HepG2 (cell line): ENCODE results near the gene USP43. TPM values are rescaled to one million over a fixed set of nuclear protein-coding genes. Genes with fewer than 3 reads are reported as not detected.
A peak's percentile ranks its signal among the peaks of the same experiment; 100 is the strongest.

Experiments
- CREM ChIP-seq, 2 experiments: sonication (generic) in 1 of 2; formaldehyde crosslinking in 1 of 2; IDR thresholded peaks; 2 replicates each; pipeline versions ENCODE4 v1.4.0 to v1.6.1; 2016 to 2020; ENCODE audit warnings: antibody characterized with exemption in 1 of 2, mild to moderate bottlenecking in 1 of 2, missing genetic modification reagents in 1 of 2
- HCFC1 ChIP-seq: fragments of 150-350 bp; IDR thresholded peaks from 2 replicates; pipeline ENCODE4 v1.6.1; 2014; ENCODE audit warnings: low read depth, low read length
- KDM5A ChIP-seq: fragments of 200-600 bp; sonication (generic); IDR thresholded peaks from 2 replicates; pipeline ENCODE4 v1.7.0; 2018; ENCODE audit warnings: antibody characterized with exemption, mild to moderate bottlenecking, low read length, borderline replicate concordance
- NFE2L1 ChIP-seq: sonication (generic); formaldehyde crosslinking; IDR thresholded peaks from 2 replicates; pipeline ENCODE4 v1.4.0; 2020; ENCODE audit warnings: missing genetic modification reagents, mild to moderate bottlenecking, borderline replicate concordance
- NR2F6 ChIP-seq, 2 experiments: IDR thresholded peaks; 2 replicates each; pipeline ENCODE4 v1.6.1; 2016; ENCODE audit warnings: antibody characterized with exemption in 1 of 2, mild to moderate bottlenecking in 1 of 2
- PHF21A ChIP-seq: sonication (generic); formaldehyde crosslinking; IDR thresholded peaks from 2 replicates; pipeline ENCODE4 v1.5.0; 2020; ENCODE audit warnings: mild to moderate bottlenecking, missing genetic modification reagents
- PLRG1 ChIP-seq: fragments of 450-650 bp; conservative IDR thresholded peaks from 2 replicates; pipeline ENCODE4 v1.6.1; 2016
- RARG ChIP-seq: sonication (generic); formaldehyde crosslinking; IDR thresholded peaks from 2 replicates; pipeline ENCODE4 v1.4.0; 2020; ENCODE audit warnings: low read depth, mild to moderate bottlenecking, missing genetic modification reagents
- SMAD1 ChIP-seq: sonication (generic); formaldehyde crosslinking; IDR thresholded peaks from 2 replicates; pipeline ENCODE4 v1.4.0; 2020; ENCODE audit warnings: missing genetic modification reagents, low read depth, mild to moderate bottlenecking, borderline replicate concordance
- TBX3 ChIP-seq: fragments of 450-650 bp; IDR thresholded peaks from 2 replicates; pipeline ENCODE4 v1.6.1; 2017; ENCODE audit warnings: antibody characterized with exemption, mild to moderate bottlenecking, inconsistent platforms, borderline replicate concordance
- TCF7L2 ChIP-seq: IDR thresholded peaks from 2 replicates; pipeline ENCODE4 v1.6.1; 2011; ENCODE audit warnings: mild to moderate bottlenecking, low read depth, low read length, moderate library complexity
- TFE3 ChIP-seq: IDR thresholded peaks from 2 replicates; pipeline ENCODE4 v1.6.1; 2016
- XRCC5 ChIP-seq: fragments of 200-400 bp; formaldehyde crosslinking; optimal IDR thresholded peaks from 2 replicates; pipeline ENCODE3; 2017; ENCODE audit warnings: mild to moderate bottlenecking, low read length
- ZHX2 ChIP-seq, 2 experiments: sonication (generic) in 1 of 2; formaldehyde crosslinking in 1 of 2; IDR thresholded peaks; 2 replicates each; pipeline versions ENCODE4 v1.6.1 to v1.9.0; 2014 to 2022; ENCODE audit warnings: antibody characterized with exemption in 1 of 2, borderline replicate concordance in 1 of 2, inconsistent platforms in 1 of 2, low read depth in 1 of 2, missing genetic modification reagents in 1 of 2
- ZMYM3 ChIP-seq: sonication (generic); formaldehyde crosslinking; IDR thresholded peaks from 2 replicates; pipeline ENCODE4 v1.5.1; 2020; ENCODE audit warnings: mild to moderate bottlenecking, missing genetic modification reagents
- ZNF275 ChIP-seq: sonication (generic); formaldehyde crosslinking; IDR thresholded peaks from 2 replicates; pipeline ENCODE4 v1.8.0; 2022; ENCODE audit warnings: missing genetic modification reagents, mild to moderate bottlenecking, inconsistent platforms, borderline replicate concordance
- ZNF569 ChIP-seq: sonication (generic); formaldehyde crosslinking; IDR thresholded peaks from 2 replicates; pipeline ENCODE4 v1.5.0; 2020; ENCODE audit warnings: mild to moderate bottlenecking, missing genetic modification reagents, moderate library complexity, borderline replicate concordance
- ZNF577 ChIP-seq: sonication (generic); formaldehyde crosslinking; IDR thresholded peaks from 2 replicates; pipeline ENCODE4 v1.4.0; 2020; ENCODE audit warnings: mild to moderate bottlenecking, low read depth, missing genetic modification reagents, borderline replicate concordance
- ZNF746 ChIP-seq: sonication (generic); formaldehyde crosslinking; IDR thresholded peaks from 2 replicates; pipeline ENCODE4 v1.8.0; 2022; ENCODE audit warnings: mild to moderate bottlenecking, missing genetic modification reagents
- ZNF83 ChIP-seq: sonication (generic); formaldehyde crosslinking; IDR thresholded peaks from 2 replicates; pipeline ENCODE4 v1.4.0; 2020; ENCODE audit warnings: missing genetic modification reagents, mild to moderate bottlenecking, borderline replicate concordance
- polyA plus RNA-seq, 8 experiments: library from polyadenylated mRNA; depleted of rRNA in 3 of 8; stranded (reverse) in 7 of 8; unstranded in 1 of 8; fragments of >200 nt; fragmentation: Illumina TruSeq in 4 of 8; extraction: Trizol in 4 of 8; gene quantifications; 2 replicates each; pipeline versions ENCODE4 v1.2.1 to v1.2.3, GENCODE V29; 2011 to 2016; ENCODE audit warnings: low read depth in 4 of 8, missing spikeins in 1 of 8, mixed read lengths in 1 of 8; ENCODE audit not compliant: insufficient read depth in 1 of 8
- total RNA-seq, 5 experiments: library from RNA; depleted of rRNA; stranded (reverse); fragments of >200 nt; fragmentation: Illumina TruSeq; extraction: Trizol; gene quantifications; 2 replicates each; pipeline ENCODE4 v1.2.3, GENCODE V29; 2016; ENCODE audit warnings: low read depth in 1 of 5

The USP43 gene
- total and polyA plus RNA-seq, 2 of the 13 experiments (the other 11 are each of a cell fraction or from before 2014, with no cell fraction given), result 1.6 to 2.2 TPM

GRCh38 chr17:9644910-9645751, at the start of gene USP43 (continued):
- TF ChIP-seq ZHX2 (IDR thresholded peaks at IDR 0.05; ENCODE audit: low read depth) (no peak), ZHX2 (CRISPR knock-in tag; IDR thresholded peaks at IDR 0.05; ENCODE audit: borderline replicate concordance) (no peak), CREM (IDR thresholded peaks at IDR 0.05) (no peak), CREM (CRISPR knock-in tag; IDR thresholded peaks at IDR 0.05) (no peak), HCFC1 (no peak), ZNF83 (no peak), TBX3 (no peak), TCF7L2 (no peak), SMAD1 (CRISPR knock-in tag) (no peak), ZNF275 (CRISPR knock-in tag) (no peak), XRCC5 (peak; percentile 2), NFE2L1 (CRISPR knock-in tag) (no peak), TFE3 (CRISPR knock-in tag) (no peak), ZNF569 (no peak), ZNF577 (CRISPR knock-in tag) (no peak), RARG (CRISPR knock-in tag) (no peak), PLRG1 (no peak), ZNF746 (0 out of 2 replicates have a peak, but pooled peaks have one; percentile 20), KDM5A (no peak), PHF21A (CRISPR knock-in tag) (no peak), NR2F6 (IDR thresholded peaks at IDR 0.05) (no peak; the same call in 1 of the 2 replicates), NR2F6 (CRISPR knock-in tag; IDR thresholded peaks at IDR 0.05) (no peak), ZMYM3 (CRISPR knock-in tag) (0 out of 2 replicates have a peak, but pooled peaks have one; percentile 33)
